ENCODE results near the gene HDGF. TPM values are rescaled to one million over a fixed set of nuclear protein-coding genes. Genes with fewer than 3 reads are reported as not detected.

HDGF gene
- total RNA-seq, 4 donors from 2014 or later = 147 to 162 (median 148) TPM

DNA sequence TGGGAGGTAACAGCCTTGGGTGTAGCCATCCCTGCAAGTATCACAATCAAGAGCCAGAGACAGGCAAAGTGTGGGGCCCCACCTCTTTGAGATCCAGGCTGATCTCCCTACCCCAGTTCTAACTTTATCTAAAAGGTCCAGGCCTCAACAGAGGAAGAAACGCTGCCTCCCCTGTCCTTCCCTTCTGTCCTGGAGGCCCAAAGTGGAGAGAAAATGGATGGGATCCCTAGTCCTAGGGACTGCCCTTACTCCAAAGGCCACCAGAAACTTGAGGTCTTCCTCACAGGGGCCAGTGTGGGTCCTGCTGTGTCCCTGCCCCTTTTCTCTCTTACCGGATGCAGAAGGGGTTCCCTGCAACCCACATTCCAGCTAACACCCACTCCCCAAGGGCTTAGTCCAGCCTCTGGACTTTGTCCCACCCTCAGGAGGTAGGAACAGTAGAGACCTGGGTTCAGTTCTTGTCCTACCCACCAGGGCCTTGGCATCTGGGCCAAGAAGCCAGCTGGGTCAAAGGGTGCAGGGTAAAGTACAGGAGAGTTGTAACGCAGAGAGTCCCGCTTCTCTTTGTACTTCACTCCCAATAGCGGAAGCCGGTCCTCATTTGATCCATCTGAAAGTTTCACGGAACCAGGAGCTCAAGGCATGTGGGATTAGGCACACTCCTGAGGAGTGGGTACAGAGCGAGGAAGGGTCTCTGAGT is 1.9 kb downstream of the HDGF start:
- TF ChIP-seq CTCF (IDR thresholded peaks at IDR 0.05) = no peak
- no peak for TF ChIP-seq POLR2A (IDR thresholded peaks at IDR 0.05)
- peaks cover 50 to 54% of the 10 kb centered on the region in 2 donors for H3K4me1 ChIP-seq

DNA sequence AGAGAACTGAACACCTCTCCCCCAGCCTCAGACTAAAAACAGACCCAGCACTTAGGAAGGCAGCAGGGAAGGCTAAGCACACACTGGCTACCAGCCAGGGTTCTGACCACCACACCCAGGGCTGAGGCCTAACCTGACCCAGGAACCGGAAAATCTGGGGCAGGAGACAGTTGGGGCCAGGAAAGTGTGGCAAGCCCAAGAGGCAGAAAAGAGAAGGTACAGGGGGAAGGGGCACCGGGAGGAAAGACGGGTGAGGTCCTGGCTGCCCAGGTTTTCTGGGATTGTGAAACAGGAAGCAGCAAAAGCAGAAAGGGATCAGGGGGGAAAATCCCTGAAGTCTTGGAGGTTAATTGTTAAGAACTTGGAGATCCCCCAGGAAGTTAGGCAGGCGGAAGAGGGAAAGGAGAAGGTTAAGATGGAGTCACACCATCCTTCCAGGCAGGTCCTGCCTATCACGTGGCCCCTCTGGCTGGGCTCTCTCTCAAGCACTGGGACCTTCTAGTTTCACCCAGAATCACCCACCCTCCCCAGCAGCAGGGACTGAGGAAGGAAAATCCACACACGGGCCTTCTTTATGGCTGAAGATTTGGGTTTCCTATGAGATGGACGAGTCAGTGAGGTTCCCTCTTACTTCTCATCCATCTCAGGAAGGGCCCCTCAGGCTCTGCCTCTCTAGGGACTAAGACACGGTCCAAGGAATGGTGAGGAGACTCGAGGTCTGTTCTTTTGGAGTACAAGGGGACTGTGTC is 2.6 kb downstream of the HDGF start:
- 9% methylated on average over 9 of the region's 9 CpGs for WGBS, 2 donors
- peak; percentile 83 to 88 for DNase-seq
- intact Hi-C loops (cut with DNase I) = no loop called here
- TF ChIP-seq CTCF (IDR thresholded peaks at IDR 0.05) (no peak), POLR2A (IDR thresholded peaks at IDR 0.05) (peak in 1 of 2 donors; percentile 53)
- no peaks in the 10 kb centered on the region for H3K9me3 ChIP-seq
- peaks cover 2 to 3% of the 10 kb centered on the region in 2 donors for H3K36me3 ChIP-seq
- H3K4me1 ChIP-seq = peaks cover 50 to 54% of the 10 kb centered on the region in 2 donors
- no peaks in the 10 kb centered on the region for H3K27me3 ChIP-seq
- H3K27ac ChIP-seq = peak overlapping the region; percentile 93 to 100 (median 99)
- peak overlapping the region in 2 of 3 donors; percentile 19 to 99 for H3K4me3 ChIP-seq (replicated peaks in 1 of 3)

More for the DNA sequence above, 1.9 kb downstream of the HDGF start:
- Histone ChIP-seq H3K27me3 (no peaks in the 10 kb centered on the region), H3K36me3 (no peaks in the 10 kb centered on the region), H3K27ac (peak overlapping the region; percentile 93 to 100 (median 99)), H3K4me3 (replicated peaks in 1 of 3) (peak overlapping the region in 2 of 3 donors; percentile 19 to 99), H3K9me3 (no peaks in the 10 kb centered on the region)
- intact Hi-C loops (cut with DNase I) = no loop called here
- no peak for DNase-seq
- 33 to 38% methylated on average over 8 of the region's 8 CpGs for WGBS, 2 donors

DNA sequence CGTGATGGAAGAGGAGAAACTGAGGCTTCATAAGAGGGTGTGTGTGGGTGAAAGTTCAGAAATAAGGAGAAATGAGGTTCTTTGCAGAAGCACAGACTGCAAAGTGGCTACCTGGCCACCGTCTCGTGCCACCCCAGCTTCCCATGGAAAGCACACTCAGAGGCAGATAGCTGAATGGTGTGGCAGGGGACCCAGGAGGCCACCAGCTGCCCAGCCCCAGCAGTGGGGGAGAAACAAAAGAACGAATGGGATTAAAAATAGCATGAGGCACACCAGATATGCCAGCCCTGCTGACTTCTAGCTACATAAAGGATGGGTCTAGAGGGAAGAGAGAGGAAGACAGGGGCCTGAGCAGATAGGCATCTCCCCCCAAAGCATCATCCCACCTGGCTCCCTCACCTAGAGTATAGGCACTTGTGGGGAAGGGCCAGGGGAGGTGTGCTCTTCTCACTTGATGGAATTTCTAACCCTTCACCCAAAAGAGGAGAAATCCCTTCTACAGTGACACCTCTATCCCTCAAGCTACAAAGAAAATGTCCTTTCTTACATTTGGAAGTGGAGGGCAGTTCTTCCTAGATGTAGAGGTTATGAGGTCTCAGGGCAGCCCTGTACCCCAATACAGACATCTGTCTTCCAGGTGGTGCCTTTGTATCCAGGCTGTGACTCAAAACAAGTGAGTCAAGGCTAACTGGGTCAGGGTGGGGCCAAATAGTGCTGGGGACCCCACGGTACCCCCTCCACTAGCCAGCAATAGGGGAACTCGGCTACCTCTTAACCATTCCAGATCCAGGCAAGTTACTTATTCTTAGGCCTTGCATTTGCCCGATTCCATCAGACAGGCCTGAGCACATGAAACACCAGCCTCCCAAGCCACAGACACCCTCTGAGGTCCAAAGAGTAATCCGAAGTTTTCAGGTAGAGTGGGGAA is 3.5 kb downstream of the HDGF start:
- 10 to 16% methylated on average over 8 of the region's 8 CpGs for WGBS, 2 donors
- peak overlapping the region; percentile 93 to 100 (median 99) for H3K27ac ChIP-seq
- H3K36me3 ChIP-seq = peaks cover 8 to 11% of the 10 kb centered on the region in 2 donors
- no peaks in the 10 kb centered on the region for H3K9me3 ChIP-seq
- H3K4me3 ChIP-seq (replicated peaks in 1 of 3) = peak overlapping the region in 1 of 3 donors; percentile 99
- peaks cover 48 to 50% of the 10 kb centered on the region in 2 donors for H3K4me1 ChIP-seq
- no peaks in the 10 kb centered on the region for H3K27me3 ChIP-seq
- DNase-seq = peak in 1 of 2 donors; percentile 2
- intact Hi-C loops (cut with DNase I) = no loop called here
- no peak for TF ChIP-seq POLR2A (IDR thresholded peaks at IDR 0.05)
- TF ChIP-seq CTCF (IDR thresholded peaks at IDR 0.05) = no peak

DNA sequence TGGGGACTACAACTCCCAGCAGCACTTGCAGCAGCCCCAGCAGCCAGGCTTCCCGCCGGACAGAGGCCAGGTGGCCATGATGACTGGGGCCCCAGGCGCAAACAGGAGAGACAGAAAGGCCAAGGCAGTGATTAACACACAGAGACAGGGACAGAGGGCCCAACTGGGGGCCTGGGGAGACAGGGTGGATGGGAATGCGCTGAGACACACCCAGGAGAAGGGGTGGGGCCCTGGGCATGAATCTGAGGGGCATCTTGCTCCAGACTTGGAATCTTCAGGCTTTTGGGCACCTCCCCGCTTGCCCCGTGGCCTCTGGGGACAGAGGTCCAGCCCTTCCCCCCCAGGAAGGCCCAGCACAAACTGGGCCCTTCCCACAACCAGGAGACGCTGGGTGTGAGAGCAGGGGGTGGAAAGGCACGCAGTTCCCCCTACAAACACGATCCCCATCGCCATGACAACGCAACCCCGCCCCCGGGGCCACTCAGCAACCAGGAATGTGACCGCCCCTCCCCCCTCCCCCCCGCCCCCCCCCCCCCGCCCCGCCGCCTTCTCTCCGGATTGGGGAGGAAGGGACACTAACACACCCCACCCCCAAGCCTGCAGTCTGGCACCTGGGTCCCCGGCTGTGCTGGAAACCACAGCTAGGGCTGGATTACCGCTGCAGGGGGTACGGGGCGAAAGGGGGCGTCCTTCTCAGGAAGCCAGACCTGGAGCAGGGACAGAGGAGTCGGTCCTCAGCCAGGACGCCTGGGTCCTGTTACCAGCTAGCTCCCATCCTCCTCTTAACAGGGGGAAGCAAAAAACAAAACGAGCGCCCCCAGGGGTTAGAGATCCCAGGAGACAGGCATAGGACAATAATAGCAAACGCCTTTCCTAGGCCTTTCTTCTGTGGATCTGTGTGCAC is 4.5 kb downstream of the HDGF start:
- peak; percentile 97 to 98 for DNase-seq
- intact Hi-C loops (cut with DNase I) = no loop called here
- H3K4me3 ChIP-seq (replicated peaks in 1 of 3) = peak overlapping the region in 2 of 3 donors; percentile 17 to 99
- H3K27ac ChIP-seq = peak overlapping the region; percentile 93 to 100 (median 99)
- TF ChIP-seq POLR2A (IDR thresholded peaks at IDR 0.05) (peak; percentile 21 to 68), CTCF (IDR thresholded peaks at IDR 0.05) (peak in 2 of 6 experiments; percentile 14 to 18)
- H3K27me3 ChIP-seq = no peaks in the 10 kb centered on the region
- WGBS, 2 donors = 0 to 6% methylated on average over 7 to 12 of the region's 29 CpGs
- H3K4me1 ChIP-seq = peaks cover 42 to 46% of the 10 kb centered on the region in 2 donors
- no peaks in the 10 kb centered on the region for H3K9me3 ChIP-seq
- H3K36me3 ChIP-seq = peaks cover 9 to 18% of the 10 kb centered on the region in 2 donors
